ENCODE measurements around the gene MLNR.

Gene MLNR

DNA sequence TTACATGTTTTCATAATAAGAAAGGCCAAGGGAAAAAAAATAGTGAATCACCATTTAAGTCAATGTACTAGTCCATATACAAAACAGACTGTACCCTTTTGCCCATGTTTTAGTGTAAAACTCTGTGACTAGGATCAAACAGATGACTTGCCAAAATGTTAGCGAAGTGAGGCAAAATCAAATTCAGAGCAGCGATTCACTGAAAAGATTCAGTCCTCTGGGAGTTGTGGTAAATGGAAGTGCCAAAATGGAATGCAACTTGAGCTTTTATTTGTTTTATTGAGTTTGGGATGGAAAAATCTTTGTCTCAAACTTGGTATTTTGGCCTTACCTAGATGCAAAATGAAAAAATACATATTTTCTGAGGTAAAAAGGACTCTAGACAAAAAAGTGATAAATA is 36.7 kb downstream of the MLNR start:
- TF ChIP-seq, protein P1, sequence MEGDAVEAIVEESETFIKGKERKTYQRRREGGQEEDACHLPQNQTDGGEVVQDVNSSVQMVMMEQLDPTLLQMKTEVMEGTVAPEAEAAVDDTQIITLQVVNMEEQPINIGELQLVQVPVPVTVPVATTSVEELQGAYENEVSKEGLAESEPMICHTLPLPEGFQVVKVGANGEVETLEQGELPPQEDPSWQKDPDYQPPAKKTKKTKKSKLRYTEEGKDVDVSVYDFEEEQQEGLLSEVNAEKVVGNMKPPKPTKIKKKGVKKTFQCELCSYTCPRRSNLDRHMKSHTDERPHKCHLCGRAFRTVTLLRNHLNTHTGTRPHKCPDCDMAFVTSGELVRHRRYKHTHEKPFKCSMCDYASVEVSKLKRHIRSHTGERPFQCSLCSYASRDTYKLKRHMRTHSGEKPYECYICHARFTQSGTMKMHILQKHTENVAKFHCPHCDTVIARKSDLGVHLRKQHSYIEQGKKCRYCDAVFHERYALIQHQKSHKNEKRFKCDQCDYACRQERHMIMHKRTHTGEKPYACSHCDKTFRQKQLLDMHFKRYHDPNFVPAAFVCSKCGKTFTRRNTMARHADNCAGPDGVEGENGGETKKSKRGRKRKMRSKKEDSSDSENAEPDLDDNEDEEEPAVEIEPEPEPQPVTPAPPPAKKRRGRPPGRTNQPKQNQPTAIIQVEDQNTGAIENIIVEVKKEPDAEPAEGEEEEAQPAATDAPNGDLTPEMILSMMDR (conservative IDR thresholded peaks at IDR 0.05) = no peak
- TF ChIP-seq ZFX (IDR thresholded peaks at IDR 0.05) = no peak
- H3K27ac ChIP-seq = no peak overlapping the region

DNA sequence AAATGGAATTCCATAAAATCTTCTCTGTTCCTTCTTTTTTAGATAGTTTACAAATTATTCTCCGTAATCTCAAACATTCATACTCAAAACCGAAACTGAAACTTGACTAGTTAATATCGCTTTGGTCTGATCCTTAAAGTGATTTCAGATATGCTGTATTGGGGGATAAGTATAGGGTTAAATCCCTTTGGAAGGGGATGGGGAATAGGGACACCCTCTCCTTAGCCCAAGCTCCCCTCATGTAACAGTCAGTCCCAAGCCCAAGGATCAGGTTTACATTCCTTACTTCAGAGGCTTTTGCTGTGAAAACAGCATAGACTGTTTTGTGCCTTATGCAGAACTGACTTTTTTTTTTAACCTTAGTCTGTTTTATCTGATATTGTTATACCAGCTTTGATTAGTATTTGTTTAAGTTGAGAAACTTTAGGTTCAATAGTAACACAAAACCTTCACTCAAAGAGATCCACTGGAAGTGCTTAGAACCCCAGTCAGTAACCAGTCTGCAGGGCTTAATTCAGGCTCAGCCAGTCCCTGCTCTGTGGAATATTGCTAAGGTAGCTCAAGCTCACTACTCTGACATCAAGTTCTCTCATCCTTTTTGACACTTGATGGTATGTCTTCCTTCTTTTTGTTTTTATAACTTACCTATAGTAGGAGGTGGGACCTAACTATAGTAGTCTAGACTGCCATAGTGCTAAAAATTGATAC is 38.1 kb downstream of the MLNR start:
- H3K27ac ChIP-seq = no peak overlapping the region
- TF ChIP-seq, protein P1 (conservative IDR thresholded peaks at IDR 0.05) = no peak
- no peak for TF ChIP-seq ZFX (IDR thresholded peaks at IDR 0.05)

DNA sequence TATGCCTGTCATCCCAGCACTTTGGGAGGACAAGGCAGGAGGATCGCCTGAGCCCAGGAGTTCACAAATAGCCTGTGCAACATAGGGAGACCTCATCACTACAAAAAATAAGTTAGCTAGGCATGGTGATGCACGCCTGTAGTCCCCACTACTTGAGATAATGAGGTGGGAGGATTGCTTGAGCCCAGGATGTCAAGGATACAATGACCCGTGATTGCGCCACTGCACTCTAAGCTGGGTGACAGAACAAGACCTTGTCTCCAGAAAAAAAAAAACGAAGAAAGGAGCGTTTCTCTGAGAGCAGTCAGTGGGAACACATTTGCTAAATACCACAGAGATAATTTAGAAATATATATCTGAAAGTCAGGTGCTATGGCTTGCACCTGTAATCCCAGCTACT is 39.4 kb downstream of the MLNR start:
- H3K27ac ChIP-seq = no peak overlapping the region
- TF ChIP-seq ZFX (IDR thresholded peaks at IDR 0.05) = no peak
- TF ChIP-seq, protein P1 (conservative IDR thresholded peaks at IDR 0.05) = no peak

DNA sequence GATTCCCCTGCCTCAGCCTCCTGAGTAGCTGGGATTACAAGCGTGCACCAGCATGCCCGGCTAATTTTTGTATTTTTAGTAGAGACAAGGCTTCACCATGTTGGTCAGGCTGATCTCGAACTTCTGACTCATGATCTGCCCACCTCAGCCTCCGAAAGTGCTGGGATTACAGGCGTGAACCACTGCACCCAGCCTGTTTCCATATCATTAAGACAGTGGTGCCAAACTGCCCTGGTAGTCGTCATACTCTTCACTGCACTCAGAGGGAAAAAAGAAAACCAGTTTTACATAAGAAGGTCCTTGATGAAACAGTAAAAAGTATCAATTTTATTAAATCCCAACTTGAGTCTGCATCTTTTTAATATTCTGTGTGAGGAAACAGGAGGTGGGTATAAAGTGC is 42.5 kb downstream of the MLNR start:
- TF ChIP-seq ZFX (IDR thresholded peaks at IDR 0.05) = no peak
- TF ChIP-seq, protein P1 (conservative IDR thresholded peaks at IDR 0.05) = no peak

DNA sequence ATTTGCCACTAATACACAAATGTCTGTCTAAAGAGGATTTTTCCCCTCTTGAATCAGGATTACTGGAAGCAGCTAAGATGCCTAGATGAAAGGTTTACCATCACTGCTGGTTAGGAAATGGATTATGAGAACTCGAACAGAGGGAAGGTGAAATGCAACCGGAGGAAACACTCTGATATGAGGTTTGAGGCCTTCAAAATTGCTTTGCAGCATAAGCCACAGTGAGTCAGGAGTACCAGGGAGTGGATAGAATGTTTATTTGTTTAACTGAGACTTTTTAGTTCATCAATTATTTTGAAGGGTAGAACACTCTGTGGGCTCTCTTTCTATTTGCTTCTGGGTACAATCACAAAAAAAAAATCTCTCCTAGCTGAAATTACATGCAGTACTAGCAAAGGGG is 45.7 kb downstream of the MLNR start:
- TF ChIP-seq, protein P1 (conservative IDR thresholded peaks at IDR 0.05) = no peak
- no peak for TF ChIP-seq ZFX (IDR thresholded peaks at IDR 0.05)

More for the DNA sequence above, 42.5 kb downstream of the MLNR start:
- H3K27ac ChIP-seq = no peak overlapping the region

DNA sequence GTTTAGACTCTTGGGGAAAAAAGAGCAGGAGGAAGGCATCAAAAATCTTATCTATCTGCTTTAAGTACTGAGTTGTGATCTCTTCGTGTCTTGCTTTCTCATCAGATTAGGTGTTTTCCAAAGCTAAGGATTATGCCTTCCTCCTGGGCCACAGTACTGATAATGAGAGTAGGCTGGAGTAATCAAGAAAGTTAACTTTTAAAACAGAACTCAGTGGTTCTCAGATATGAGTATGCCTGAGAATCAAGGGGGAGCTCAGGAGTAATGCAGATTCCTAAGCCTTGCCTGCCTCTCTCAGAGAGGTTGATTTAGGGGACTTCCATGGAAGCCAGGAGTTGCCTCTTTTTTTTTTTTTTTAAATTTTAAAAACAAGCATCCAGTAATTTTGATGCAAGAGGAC is 51.1 kb downstream of the MLNR start:
- TF ChIP-seq, protein P1 (conservative IDR thresholded peaks at IDR 0.05) = no peak
- no peak for TF ChIP-seq ZFX (IDR thresholded peaks at IDR 0.05)

More for the DNA sequence above, 45.7 kb downstream of the MLNR start:
- no peak overlapping the region for H3K27ac ChIP-seq

More for the DNA sequence above, 51.1 kb downstream of the MLNR start:
- H3K27ac ChIP-seq = no peak overlapping the region
